Activated CD8-positive, alpha-beta T cell treated with anti-CD3 and anti-CD28 coated beads, Interleukin-2, amount 10 ng/mL, durations not matched to agents 7 days and 5 days (primary cell): Measurements from ENCODE around the gene NCOA1. TPM values are rescaled to one million over a fixed set of nuclear protein-coding genes. Genes with fewer than 3 reads are reported as not detected.
"Not testable (repeated sequence)": the region's sequence is repeated elsewhere in the genome, so short reads cannot be mapped to it uniquely, and the experiment has no call there.

ENCODE experiments used
- ATAC-seq: fragments of 150-1000 bp; cut with Tn5 transposase; one replicate; pipeline ENCODE4 v1.10.0; 2021; ENCODE audit warnings: moderate library complexity
- CTCF ChIA-PET: fragments of 350-600 bp; sonication (Branson Sonifier 250); formaldehyde crosslinking; loops from one replicate; lab custom pipeline; 2021; ENCODE audit warnings: antibody characterized with exemption; lab: Charles Lee
- POLR2A ChIA-PET: fragments of 350-600 bp; sonication (Branson Sonifier 250); formaldehyde crosslinking; loops from one replicate; lab custom pipeline; 2021; ENCODE audit warnings: antibody characterized with exemption; lab: Charles Lee
- DNase-seq: peaks from one replicate; pipeline ENCODE4 v3.0.0-alpha.2; 2020
- H3K27ac Mint-ChIP-seq: one replicate; pipeline ENCODE4 v1.8.0; 2021; ENCODE audit warnings: mild to moderate bottlenecking, mixed read lengths
- H3K27me3 Mint-ChIP-seq: one replicate; pipeline ENCODE4 v1.8.0; 2021; ENCODE audit warnings: low read depth, mixed read lengths
- H3K36me3 Mint-ChIP-seq: one replicate; pipeline ENCODE4 v1.8.0; 2021; ENCODE audit warnings: low read depth, mixed read lengths
- H3K4me1 Mint-ChIP-seq: one replicate; pipeline ENCODE4 v1.8.0; 2021; ENCODE audit warnings: low read depth, mixed read lengths
- H3K4me3 Mint-ChIP-seq: one replicate; pipeline ENCODE4 v1.8.0; 2021; ENCODE audit warnings: mild to moderate bottlenecking, mixed read lengths
- H3K9me3 Mint-ChIP-seq: one replicate; pipeline ENCODE4 v1.8.0; 2022; ENCODE audit warnings: mixed read lengths; ENCODE audit not compliant: insufficient read depth
- total RNA-seq, 2 experiments: library from RNA; stranded (reverse); gene quantifications; one replicate each; pipeline ENCODE4 v1.2.3, GENCODE V29; 2021

The NCOA1 gene
- total RNA-seq, 2 experiments from 2014 or later = 14.5 to 14.7 TPM

DNA sequence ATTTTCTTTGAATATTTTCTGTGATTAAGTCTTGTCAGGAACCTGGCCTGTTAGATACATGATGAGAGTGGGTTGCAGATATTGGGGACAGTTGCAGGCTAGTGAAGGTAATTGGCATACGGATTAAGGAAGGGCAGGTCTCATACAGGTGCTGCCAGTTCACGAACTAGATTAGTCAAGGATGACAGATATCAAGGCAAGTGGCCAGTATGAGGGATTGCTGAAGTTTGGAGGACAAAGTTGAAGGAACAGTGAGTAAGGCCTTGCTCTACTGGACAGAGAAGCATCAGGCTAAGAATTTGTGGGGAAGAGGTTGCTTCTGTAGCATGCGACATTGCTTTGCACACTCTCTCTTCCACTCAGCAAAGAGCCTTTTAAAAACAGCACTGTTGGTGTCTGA is 12.8 kb upstream of the NCOA1 start:
- H3K27me3 Mint-ChIP-seq = peaks cover 9% of the 10 kb centered on the region
- CTCF ChIA-PET = no interaction called here

DNA sequence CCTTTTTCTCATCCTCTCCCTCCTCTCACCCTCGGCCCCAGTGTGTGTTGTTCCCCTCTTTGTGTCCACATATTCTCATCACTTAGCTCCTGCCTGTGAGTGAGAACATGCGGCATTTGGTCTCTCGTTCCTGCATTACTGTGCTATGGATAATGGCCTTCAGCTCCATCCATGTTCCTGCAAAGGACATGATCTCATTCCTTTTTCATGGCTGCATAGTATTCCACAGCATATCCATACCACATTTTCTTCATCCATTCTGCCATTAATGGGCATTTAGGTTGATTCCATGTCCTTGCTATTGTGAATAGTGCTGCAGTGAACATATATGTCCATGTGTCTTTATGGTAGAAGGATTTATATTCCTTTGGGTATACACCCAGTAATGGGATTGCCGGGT is 10.8 kb upstream of the NCOA1 start:
- peaks cover 9% of the 10 kb centered on the region for H3K27me3 Mint-ChIP-seq
- H3K4me3 Mint-ChIP-seq = no peak overlapping the region
- DNase-seq (no peak), ATAC-seq (no peak)
- H3K4me1 Mint-ChIP-seq = no peaks in the 10 kb centered on the region
- POLR2A ChIA-PET = no interaction called here
- no peak overlapping the region for H3K27ac Mint-ChIP-seq
- CTCF ChIA-PET = no interaction called here
- H3K36me3 Mint-ChIP-seq = no peaks in the 10 kb centered on the region
- no peaks in the 10 kb centered on the region for H3K9me3 Mint-ChIP-seq

More for the DNA sequence above, 12.8 kb upstream of the NCOA1 start:
- no peak overlapping the region for H3K4me3 Mint-ChIP-seq
- H3K9me3 Mint-ChIP-seq = no peaks in the 10 kb centered on the region
- no peaks in the 10 kb centered on the region for H3K36me3 Mint-ChIP-seq
- H3K4me1 Mint-ChIP-seq = no peaks in the 10 kb centered on the region
- ATAC-seq = no peak
- no peak overlapping the region for H3K27ac Mint-ChIP-seq
- DNase-seq = no peak
- POLR2A ChIA-PET = no interaction called here

DNA sequence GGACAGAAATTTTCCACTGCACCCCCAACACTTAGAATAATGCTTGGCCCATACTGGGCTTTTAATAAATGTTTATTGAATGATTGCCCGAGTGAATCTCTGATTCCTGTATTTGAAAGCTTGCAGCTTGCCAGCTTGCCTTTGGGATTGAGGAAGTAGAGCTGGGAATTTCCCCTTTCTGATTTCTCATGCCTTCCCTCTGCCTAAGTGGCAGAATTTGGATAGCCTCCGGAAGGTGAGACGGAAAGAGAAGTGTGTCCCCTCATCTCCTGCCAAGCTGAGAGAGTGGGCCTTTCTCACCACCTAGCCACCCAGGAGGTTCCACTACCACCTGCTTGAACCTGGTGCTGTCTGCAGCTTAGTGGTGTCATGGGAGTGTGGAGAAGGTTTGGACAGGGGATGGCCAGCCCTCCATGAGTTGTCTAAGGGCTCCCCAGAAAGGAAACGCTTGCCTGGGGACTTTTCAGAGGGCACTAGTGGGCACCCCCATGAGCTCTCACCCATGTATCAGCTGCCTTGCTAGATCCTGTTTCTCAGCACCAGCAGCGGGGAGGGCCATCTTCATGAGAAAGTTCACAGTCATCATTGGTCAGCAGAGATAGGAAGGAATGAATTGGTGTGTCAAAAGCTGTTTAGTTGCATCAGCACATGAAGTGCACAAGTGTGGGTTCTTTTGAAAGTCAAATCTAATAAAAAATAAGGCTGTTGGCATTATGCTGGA is 8.6 kb upstream of the NCOA1 start:
- CTCF ChIA-PET = interaction anchor here (1.3 kb wide), 1 partner anchor 73 kb away, joined by 3 read pairs; no protein-coding TSS in a partner anchor
- Mint-ChIP-seq H3K4me3 (no peak overlapping the region), H3K4me1 (no peaks in the 10 kb centered on the region), H3K27me3 (peaks cover 9% of the 10 kb centered on the region), H3K27ac (no peak overlapping the region), H3K9me3 (no peaks in the 10 kb centered on the region), H3K36me3 (no peaks in the 10 kb centered on the region)
- no peak for ATAC-seq
- no peak for DNase-seq
- POLR2A ChIA-PET = interaction anchor here (0.8 kb wide), 1 partner anchor 8 kb away, joined by 4 read pairs; the partner anchor contains the start of gene NCOA1

DNA sequence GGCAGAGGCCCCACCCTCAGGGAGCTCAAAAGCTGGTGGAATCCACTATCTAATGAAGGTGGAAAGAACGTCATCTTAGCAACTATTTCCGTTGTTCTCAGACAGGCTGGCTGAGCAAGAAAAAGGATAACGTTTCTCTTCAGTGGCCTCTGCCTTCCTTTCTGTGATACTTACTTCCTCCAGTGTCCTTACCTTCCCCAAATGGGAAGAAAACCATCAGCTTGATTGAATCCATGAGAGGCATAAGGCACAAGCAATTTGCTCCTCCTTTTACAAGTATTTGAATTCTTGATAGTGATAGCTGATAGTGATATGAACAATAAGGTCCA is 8.1 kb upstream of the NCOA1 start:
- no peak for DNase-seq
- Mint-ChIP-seq H3K27me3 (peaks cover 9% of the 10 kb centered on the region), H3K9me3 (no peaks in the 10 kb centered on the region), H3K4me3 (no peak overlapping the region), H3K36me3 (no peaks in the 10 kb centered on the region), H3K4me1 (no peaks in the 10 kb centered on the region), H3K27ac (no peak overlapping the region)
- ATAC-seq = no peak
- ChIA-PET POLR2A (no interaction called here), CTCF (interaction anchor here (1.3 kb wide), 1 partner anchor 74 kb away, joined by 3 read pairs; no protein-coding TSS in a partner anchor)

DNA sequence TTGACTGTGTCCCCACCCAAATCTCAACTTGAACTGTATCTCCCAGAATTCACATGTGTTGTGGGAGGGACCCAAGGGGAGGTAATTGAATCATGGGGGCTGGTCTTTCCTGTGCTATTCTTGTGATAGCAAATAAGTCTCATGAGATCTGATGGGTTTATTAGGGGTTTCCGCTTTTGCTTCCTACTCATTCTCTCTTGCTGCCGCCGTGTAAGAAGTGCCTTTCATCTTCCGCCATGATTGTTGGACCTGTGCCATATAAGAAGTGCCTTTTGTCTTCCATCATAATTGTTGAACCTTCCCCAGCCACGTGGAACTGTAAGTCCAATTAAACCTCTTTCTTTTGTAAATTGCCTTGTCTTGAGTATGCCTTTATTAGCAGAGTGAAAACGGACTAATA is 6.4 kb upstream of the NCOA1 start:
- ATAC-seq, H3K27me3 Mint-ChIP-seq, CTCF ChIA-PET, POLR2A ChIA-PET, DNase-seq, H3K9me3 Mint-ChIP-seq, H3K4me1 Mint-ChIP-seq, H3K4me3 Mint-ChIP-seq, H3K36me3 Mint-ChIP-seq, H3K27ac Mint-ChIP-seq: not testable (repeated sequence)

DNA sequence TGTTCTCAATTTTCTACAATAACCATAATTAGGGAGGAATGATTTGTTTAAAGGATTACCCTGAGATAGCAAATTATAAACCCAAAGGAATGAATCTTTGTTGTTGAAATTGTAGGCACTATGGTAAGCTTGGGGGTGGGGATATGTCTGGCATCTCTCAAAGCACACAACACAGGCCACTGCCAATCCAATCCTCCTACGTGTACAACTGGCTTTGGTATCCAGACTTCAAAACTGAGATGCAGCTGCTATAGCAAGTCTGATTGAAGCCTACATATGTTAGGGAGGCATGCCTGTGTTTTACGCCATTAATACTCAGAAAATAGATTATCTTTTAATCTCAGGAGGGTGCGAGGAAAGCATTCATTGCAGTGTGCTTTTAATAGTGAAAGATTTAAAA is 5.9 kb upstream of the NCOA1 start:
- ChIA-PET POLR2A (no interaction called here), CTCF (no interaction called here)
- Mint-ChIP-seq H3K4me1 (peaks cover 13% of the 10 kb centered on the region), H3K27ac (no peak overlapping the region), H3K27me3 (peaks cover 6% of the 10 kb centered on the region), H3K4me3 (no peak overlapping the region), H3K9me3 (no peaks in the 10 kb centered on the region), H3K36me3 (no peaks in the 10 kb centered on the region)
- DNase-seq = no peak
- ATAC-seq = no peak

DNA sequence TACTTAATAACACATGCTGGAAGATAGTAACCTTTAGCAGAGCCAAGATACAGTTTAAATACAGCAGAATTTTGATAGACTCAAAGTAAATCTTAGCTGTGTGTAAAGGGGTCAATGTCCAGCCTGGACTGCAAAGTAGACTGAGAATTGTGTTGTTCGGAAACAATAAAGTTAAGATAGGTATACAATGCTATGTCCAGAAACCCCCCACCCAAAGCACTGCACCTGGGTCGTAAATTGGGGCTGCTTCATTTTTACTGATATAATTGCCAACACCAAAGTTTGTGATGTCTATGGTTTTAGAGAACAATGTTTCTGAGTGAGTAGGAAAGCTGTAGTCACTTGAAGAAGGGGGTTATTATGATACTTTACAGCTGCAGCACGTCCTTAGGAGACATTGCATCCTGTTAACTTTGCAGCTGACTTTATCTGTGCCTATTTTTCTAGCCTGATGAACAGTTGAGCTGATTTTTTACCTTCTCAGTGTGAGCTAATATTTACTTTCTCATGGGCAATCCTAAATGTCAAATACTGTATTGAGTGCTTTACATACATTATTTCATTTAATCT is 4.3 kb upstream of the NCOA1 start:
- Mint-ChIP-seq H3K4me1 (peaks cover 18% of the 10 kb centered on the region), H3K27me3 (peaks cover 5% of the 10 kb centered on the region), H3K27ac (no peak overlapping the region), H3K9me3 (no peaks in the 10 kb centered on the region), H3K4me3 (no peak overlapping the region), H3K36me3 (no peaks in the 10 kb centered on the region)
- ChIA-PET POLR2A (interaction anchor here (1.3 kb wide), 1 partner anchor 306 kb away, joined by 4 read pairs; the partner anchor contains the start of genes CENPO and PTRHD1), CTCF (interaction anchor here (1.6 kb wide), 2 partner anchors 17 to 77 kb away, joined by 3 to 5 read pairs; no protein-coding TSS in a partner anchor)
- ATAC-seq = no peak
- DNase-seq = no peak

DNA sequence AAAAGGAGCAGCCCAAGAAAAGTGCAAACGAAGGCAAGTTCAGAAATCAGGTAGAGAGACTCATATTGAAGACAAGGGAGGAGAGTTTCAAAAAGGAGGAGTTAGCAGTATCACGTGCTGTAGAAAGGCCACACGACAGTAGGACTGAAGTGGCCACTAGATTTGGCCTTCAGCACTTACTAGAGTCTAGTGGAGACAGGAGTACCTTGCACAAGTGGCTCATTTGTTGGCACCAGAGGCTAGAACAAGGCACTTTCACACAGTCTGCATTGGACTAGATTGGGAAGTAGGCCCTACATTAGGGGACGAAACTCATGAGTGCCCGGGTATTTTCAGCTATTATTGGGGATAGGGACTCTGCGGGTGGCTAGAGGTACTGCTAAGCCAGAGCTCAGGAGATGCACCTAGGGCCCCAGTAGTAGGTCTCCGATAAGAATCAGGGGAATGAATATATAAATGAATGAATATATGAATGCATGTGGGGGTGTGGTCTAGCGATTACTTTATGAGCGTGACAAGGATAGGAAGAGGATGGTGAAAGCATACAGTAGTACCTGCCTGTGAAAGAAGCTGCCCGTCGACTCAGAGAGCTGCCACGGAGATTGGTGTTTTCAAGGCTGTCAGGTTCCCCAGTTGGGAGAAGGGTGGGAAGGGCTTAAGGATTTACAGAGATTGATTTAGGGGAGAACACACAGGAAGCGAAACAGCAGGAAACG is 1.4 kb upstream of the NCOA1 start:
- no peak for DNase-seq
- no peaks in the 10 kb centered on the region for H3K36me3 Mint-ChIP-seq

DNA sequence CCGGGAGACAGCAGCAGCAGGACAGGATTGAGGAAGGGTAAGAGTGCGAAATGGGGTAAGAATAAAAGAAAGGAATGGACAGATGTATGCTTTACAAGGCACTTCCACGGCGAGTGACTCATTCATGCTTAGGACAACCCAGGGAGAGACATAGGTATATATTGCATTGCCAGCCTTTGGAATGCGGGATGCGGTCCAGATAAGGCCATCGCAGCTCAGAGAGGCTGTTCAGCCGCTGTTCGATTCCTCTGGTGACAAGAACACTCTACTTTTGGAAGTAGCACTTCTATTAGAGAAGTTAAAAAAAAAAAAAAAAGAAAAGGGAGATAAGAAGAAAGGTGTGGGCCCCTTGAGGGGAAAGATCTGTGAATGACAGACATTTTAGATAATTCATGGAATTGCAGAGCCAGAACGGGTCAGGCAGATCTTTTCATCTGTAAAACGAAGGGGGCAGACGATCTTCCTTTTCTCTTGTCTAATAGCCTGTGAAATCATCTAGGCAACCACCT is 819 bp upstream of the NCOA1 start:
- ChIA-PET POLR2A (interaction anchor here (1.1 kb wide), 1 partner anchor 8 kb away, joined by 4 read pairs; no protein-coding TSS in a partner anchor), CTCF (no interaction called here)
- ATAC-seq = no peak
- Mint-ChIP-seq H3K27me3 (no peaks in the 10 kb centered on the region), H3K36me3 (no peaks in the 10 kb centered on the region), H3K9me3 (no peaks in the 10 kb centered on the region), H3K4me1 (peaks cover 40% of the 10 kb centered on the region), H3K27ac (peak overlapping the region; percentile 86), H3K4me3 (peak overlapping the region; percentile 92)
- no peak for DNase-seq

More for the DNA sequence above, 1.4 kb upstream of the NCOA1 start:
- no peak for ATAC-seq
- Mint-ChIP-seq H3K4me3 (peak overlapping the region; percentile 92), H3K9me3 (no peaks in the 10 kb centered on the region), H3K27me3 (no peaks in the 10 kb centered on the region), H3K4me1 (peaks cover 40% of the 10 kb centered on the region), H3K27ac (peak overlapping the region; percentile 86)
- POLR2A ChIA-PET = no interaction called here
- CTCF ChIA-PET = no interaction called here

DNA sequence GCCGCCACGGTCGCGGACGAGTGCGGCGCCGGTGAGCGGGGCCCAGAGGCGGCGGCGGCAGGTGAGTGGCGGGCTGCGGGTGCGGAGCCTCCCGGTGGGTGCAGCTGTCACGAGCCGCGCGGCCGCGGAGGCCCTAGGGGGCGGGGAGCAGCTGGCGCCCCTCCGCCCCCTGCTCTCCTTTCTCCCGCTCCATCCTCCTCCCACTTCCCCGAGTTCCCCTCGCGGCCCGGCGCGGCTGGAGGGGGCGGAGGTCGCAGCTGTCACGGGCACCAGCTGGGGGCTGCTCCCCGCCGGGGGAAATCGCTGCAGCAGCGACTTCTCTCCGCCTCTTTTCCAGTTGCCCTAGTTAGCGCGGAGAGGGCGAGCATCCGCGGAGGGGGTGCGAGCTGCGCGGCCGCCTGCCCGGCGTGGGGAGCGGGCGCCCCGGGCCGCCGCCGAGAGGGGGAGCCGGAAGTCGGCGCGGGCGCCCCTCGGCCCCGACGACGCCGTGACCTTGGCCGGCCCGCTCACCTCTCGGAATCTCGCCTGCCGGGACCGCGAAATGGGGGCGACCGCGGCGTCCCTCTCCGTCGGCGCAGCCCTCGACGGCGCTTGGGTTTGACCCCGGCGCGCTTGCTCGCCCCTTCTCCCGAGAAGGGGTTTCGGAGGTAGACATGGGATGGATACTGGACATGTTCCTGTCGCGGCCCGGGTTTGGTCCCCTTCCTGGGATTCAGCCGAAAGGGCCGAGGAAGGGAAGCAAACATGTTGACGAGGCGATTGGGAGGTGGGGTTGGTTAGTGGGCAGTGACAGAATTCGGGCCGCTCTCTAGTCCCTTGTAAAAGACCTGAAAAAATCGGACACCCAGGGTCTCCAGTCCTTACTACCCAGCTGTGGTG is 727 bp downstream of the NCOA1 start:
- H3K4me1 Mint-ChIP-seq = peaks cover 40% of the 10 kb centered on the region
- CTCF ChIA-PET = interaction anchor here (1.3 to 1.7 kb wide), 2 partner anchors 16 to 121 kb away, joined by 4 to 5 read pairs; no protein-coding TSS in a partner anchor
- H3K27ac Mint-ChIP-seq = peak overlapping the region; percentile 58
- H3K9me3 Mint-ChIP-seq = no peaks in the 10 kb centered on the region
- H3K36me3 Mint-ChIP-seq = no peaks in the 10 kb centered on the region
- ATAC-seq (peak; percentile 52), DNase-seq (peak; percentile 61)
- POLR2A ChIA-PET = interaction anchor here (1.1 to 1.5 kb wide), 3 partner anchors 295 to 304 kb away, joined by 3 to 7 read pairs (median 3); partner anchors contain the start of genes CENPO and PTRHD1
- H3K4me3 Mint-ChIP-seq = peak overlapping the region; percentile 75
- no peaks in the 10 kb centered on the region for H3K27me3 Mint-ChIP-seq
